PFSK-1 (cell line): ENCODE data around the gene UGT1A10.

Experiments
- FOXP2 ChIP-seq: optimal IDR thresholded peaks from 2 replicates; pipeline ENCODE3; 2011; ENCODE audit warnings: borderline replicate concordance, control low read depth, inconsistent platforms; ENCODE audit not compliant: insufficient read depth; ENCODE audit errors: extremely low read length, extremely low read depth
- POLR2AphosphoS5 ChIP-seq: IDR thresholded peaks from 2 replicates; pipeline ENCODE4 v1.6.1; 2012; ENCODE audit warnings: low read depth, mild to moderate bottlenecking, control low read depth, low read length, moderate library complexity
- REST ChIP-seq, 2 experiments: IDR thresholded peaks; 2 replicates each; pipeline versions ENCODE4 v1.6.1 to v1.8.0; 2011 to 2012; ENCODE audit warnings: low read depth in 2 of 2, low read length in 2 of 2, control low read depth in 1 of 2, inconsistent platforms in 1 of 2, mild to moderate bottlenecking in 1 of 2, moderate library complexity in 1 of 2; ENCODE audit not compliant: insufficient read depth in 1 of 2
- SIN3A ChIP-seq: IDR thresholded peaks from 2 replicates; pipeline ENCODE4 v1.6.1; 2012; ENCODE audit warnings: mild to moderate bottlenecking, low read length, moderate library complexity, borderline replicate concordance; ENCODE audit not compliant: insufficient read depth
- TAF1 ChIP-seq: IDR thresholded peaks from 2 replicates; pipeline ENCODE4 v1.6.1; 2012; ENCODE audit warnings: low read length, control low read depth, borderline replicate concordance; ENCODE audit not compliant: insufficient read depth

GRCh38 chr2:233679196-233679595, 42.9 kb downstream of the UGT1A10 start:
- TF ChIP-seq POLR2AphosphoS5 (no peak), REST (IDR thresholded peaks at IDR 0.05; ENCODE audit: insufficient read depth in 1 of 2, low read depth in 2 of 2, low read length in 2 of 2) (no peak), TAF1 (no peak), FOXP2 (no peak), SIN3A (no peak)
